BE2C (cell line): ENCODE results near the gene FBXO44.

Experiments used
- DNase-seq: peaks from one replicate; pipeline ENCODE4 v3.0.0-alpha.2; 2020
- H3K27me3 ChIP-seq: fragments of 250-450 bp; sonication (Bioruptor Pico); 2 replicates; pipeline ENCODE4 v1.5.1; 2020; ENCODE audit warnings: mild to moderate bottlenecking
- H3K36me3 ChIP-seq: fragments of 250-450 bp; sonication (Bioruptor Pico); 2 replicates; pipeline ENCODE4 v1.5.1; 2020; ENCODE audit warnings: mild to moderate bottlenecking
- H3K4me1 ChIP-seq: fragments of 250-450 bp; sonication (Bioruptor Pico); 2 replicates; pipeline ENCODE4 v1.5.1; 2020
- H3K4me3 ChIP-seq: 2 replicates; pipeline ENCODE4 v1.5.1; 2011; ENCODE audit warnings: low read depth, low read length
- H3K9me3 ChIP-seq: fragments of 250-450 bp; sonication (Bioruptor Pico); 2 replicates; pipeline ENCODE4 v1.5.1; 2020
- CTCF ChIP-seq: IDR thresholded peaks from 2 replicates; pipeline ENCODE4 v1.5.1; 2012; ENCODE audit warnings: mild to moderate bottlenecking, low read depth, low read length

The FBXO44 gene

GRCh38 chr1:11648039-11648438, 6.6 kb upstream of the FBXO44 start:
- no peaks in the 10 kb centered on the region for H3K27me3 ChIP-seq
- H3K9me3 ChIP-seq = no peaks in the 10 kb centered on the region
- H3K4me1 ChIP-seq = no peaks in the 10 kb centered on the region
- TF ChIP-seq CTCF = no peak
- no peak for DNase-seq
- no peak overlapping the region for H3K4me3 ChIP-seq
- no peaks in the 10 kb centered on the region for H3K36me3 ChIP-seq

- Histone ChIP-seq H3K4me3 (no peak overlapping the region), H3K27me3 (no peaks in the 10 kb centered on the region)
- DNase-seq = no peak
These were observed 5.9 kb upstream of the FBXO44 start for GRCh38 chr1:11648732-11649158.

GRCh38 chr1:11649237-11649623, 5.4 kb upstream of the FBXO44 start:
- Histone ChIP-seq H3K36me3 (no peaks in the 10 kb centered on the region), H3K27me3 (no peaks in the 10 kb centered on the region), H3K4me1 (no peaks in the 10 kb centered on the region), H3K4me3 (no peak overlapping the region), H3K9me3 (no peaks in the 10 kb centered on the region)
- DNase-seq = no peak
- TF ChIP-seq CTCF = no peak

More at GRCh38 chr1:11648732-11649158, 5.9 kb upstream of the FBXO44 start:
- Histone ChIP-seq H3K4me1 (no peaks in the 10 kb centered on the region), H3K9me3 (no peaks in the 10 kb centered on the region), H3K36me3 (no peaks in the 10 kb centered on the region)
- TF ChIP-seq CTCF = no peak

- no peaks in the 10 kb centered on the region for H3K27me3 ChIP-seq
- no peaks in the 10 kb centered on the region for H3K4me1 ChIP-seq
- H3K9me3 ChIP-seq = no peaks in the 10 kb centered on the region
- no peaks in the 10 kb centered on the region for H3K36me3 ChIP-seq
- TF ChIP-seq CTCF = no peak
- H3K4me3 ChIP-seq = peak overlapping the region; percentile 23
- no peak for DNase-seq
These were observed 4.9 kb upstream of the FBXO44 start for GRCh38 chr1:11649624-11650330.

- peak; percentile 61 for TF ChIP-seq CTCF
- H3K27me3 ChIP-seq = no peaks in the 10 kb centered on the region
- DNase-seq = peak; percentile 86
- H3K4me1 ChIP-seq = no peaks in the 10 kb centered on the region
- H3K4me3 ChIP-seq = peak overlapping the region; percentile 27
- no peaks in the 10 kb centered on the region for H3K9me3 ChIP-seq
- H3K36me3 ChIP-seq = no peaks in the 10 kb centered on the region
These were observed 4.2 kb upstream of the FBXO44 start for GRCh38 chr1:11650331-11650991.

- Histone ChIP-seq H3K9me3 (no peaks in the 10 kb centered on the region), H3K4me1 (no peaks in the 10 kb centered on the region), H3K36me3 (no peaks in the 10 kb centered on the region), H3K4me3 (peak overlapping the region; percentile 27; the same call in 1 of the 2 replicates), H3K27me3 (no peaks in the 10 kb centered on the region)
- no peak for DNase-seq
- TF ChIP-seq CTCF = no peak
These were observed 3.7 kb upstream of the FBXO44 start for GRCh38 chr1:11651017-11651416.
